IPS DF 6.9 (cell line): Measurements from ENCODE around the gene PTPRB.
A peak's percentile ranks its signal among the peaks of the same experiment; 100 is the strongest.

ENCODE experiments used
- DNase-seq: peaks from one replicate; pipeline ENCODE4 v3.0.0-alpha.2; 2013; ENCODE audit warnings: low read depth, low spot score
- H3K27ac ChIP-seq: one replicate; pipeline ENCODE4 v1.5.1; 2013; ENCODE audit warnings: low read length, control low read depth
- H3K27me3 ChIP-seq: 2 replicates; pipeline ENCODE4 v1.6.1; 2013; ENCODE audit warnings: mild to moderate bottlenecking, low read length; ENCODE audit not compliant: control insufficient read depth, insufficient read depth
- H3K36me3 ChIP-seq: 2 replicates; pipeline ENCODE4 v1.6.1; 2013; ENCODE audit warnings: low read length; ENCODE audit not compliant: control insufficient read depth, insufficient read depth
- H3K4me1 ChIP-seq: 2 replicates; pipeline ENCODE4 v1.6.1; 2013; ENCODE audit warnings: low read length; ENCODE audit not compliant: control insufficient read depth, insufficient read depth
- H3K4me3 ChIP-seq: 2 replicates; pipeline ENCODE4 v1.5.1; 2013; ENCODE audit warnings: mild to moderate bottlenecking, low read length
- H3K9me3 ChIP-seq: 2 replicates; pipeline ENCODE4 v1.6.1; 2013; ENCODE audit warnings: low read length, inconsistent platforms; ENCODE audit not compliant: control insufficient read depth, insufficient read depth
- WGBS: extraction: QIAGEN DNeasy Blood & Tissue Kit; methylation state at CpG from one replicate; pipeline ENCODE4 v1.1.7; 2013; ENCODE audit warnings: mixed read lengths, missing lambda C conversion rate; ENCODE audit not compliant: insufficient read length, insufficient coverage; 5-methylcytosine and 5-hydroxymethylcytosine counted together

The PTPRB gene

GRCh38 chr12:70604662-70605061 lies 32.6 kb downstream of the PTPRB start:
- DNase-seq = no peak
- no CpG with 5 or more reads among the region's 4 CpGs for WGBS
- Histone ChIP-seq H3K9me3 (no peaks in the 10 kb centered on the region), H3K27ac (no peak overlapping the region), H3K36me3 (no peaks in the 10 kb centered on the region), H3K4me1 (no peaks in the 10 kb centered on the region), H3K27me3 (peaks cover 3% of the 10 kb centered on the region), H3K4me3 (no peak overlapping the region)

GRCh38 chr12:70603044-70603443 lies 34.2 kb downstream of the PTPRB start:
- WGBS = no CpG with 5 or more reads among the region's 1 CpG
- H3K27me3 ChIP-seq = no peaks in the 10 kb centered on the region
- no peaks in the 10 kb centered on the region for H3K36me3 ChIP-seq
- no peaks in the 10 kb centered on the region for H3K4me1 ChIP-seq
- no peak overlapping the region for H3K4me3 ChIP-seq
- DNase-seq = no peak
- H3K27ac ChIP-seq = no peak overlapping the region
- no peaks in the 10 kb centered on the region for H3K9me3 ChIP-seq

GRCh38 chr12:70598467-70599193 lies 38.6 kb downstream of the PTPRB start:
- no peak overlapping the region for H3K27ac ChIP-seq
- no peaks in the 10 kb centered on the region for H3K27me3 ChIP-seq
- H3K4me3 ChIP-seq = no peak overlapping the region
- no peaks in the 10 kb centered on the region for H3K36me3 ChIP-seq
- WGBS = no CpG with 5 or more reads among the region's 4 CpGs
- H3K9me3 ChIP-seq = no peaks in the 10 kb centered on the region
- no peaks in the 10 kb centered on the region for H3K4me1 ChIP-seq
- DNase-seq = no peak

DNA sequence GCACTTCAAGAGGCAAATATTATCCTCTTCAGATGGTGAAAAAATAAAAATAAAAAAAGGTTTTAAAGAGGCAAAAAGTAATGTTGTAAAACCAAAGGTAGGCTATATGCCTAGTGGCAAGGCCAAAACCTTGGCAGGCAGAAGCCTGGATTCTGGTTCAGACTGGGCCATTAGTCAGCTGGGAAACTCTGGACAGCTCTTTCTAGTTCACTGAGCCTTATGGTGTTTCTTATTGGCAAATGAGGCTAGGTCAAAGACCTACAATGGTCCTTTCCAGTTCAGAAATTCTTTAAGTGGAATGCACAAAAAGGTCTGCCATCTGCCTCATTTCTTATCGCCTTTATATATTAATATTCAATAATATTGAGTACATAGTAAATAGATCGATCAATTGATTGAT lies 44.6 kb downstream of the PTPRB start:
- H3K27ac ChIP-seq = no peak overlapping the region
- H3K4me1 ChIP-seq = no peaks in the 10 kb centered on the region
- no peak overlapping the region for H3K4me3 ChIP-seq
- no CpG with 5 or more reads among the region's 2 CpGs for WGBS
- no peaks in the 10 kb centered on the region for H3K27me3 ChIP-seq
- H3K9me3 ChIP-seq = no peaks in the 10 kb centered on the region
- no peak for DNase-seq
- no peaks in the 10 kb centered on the region for H3K36me3 ChIP-seq

DNA sequence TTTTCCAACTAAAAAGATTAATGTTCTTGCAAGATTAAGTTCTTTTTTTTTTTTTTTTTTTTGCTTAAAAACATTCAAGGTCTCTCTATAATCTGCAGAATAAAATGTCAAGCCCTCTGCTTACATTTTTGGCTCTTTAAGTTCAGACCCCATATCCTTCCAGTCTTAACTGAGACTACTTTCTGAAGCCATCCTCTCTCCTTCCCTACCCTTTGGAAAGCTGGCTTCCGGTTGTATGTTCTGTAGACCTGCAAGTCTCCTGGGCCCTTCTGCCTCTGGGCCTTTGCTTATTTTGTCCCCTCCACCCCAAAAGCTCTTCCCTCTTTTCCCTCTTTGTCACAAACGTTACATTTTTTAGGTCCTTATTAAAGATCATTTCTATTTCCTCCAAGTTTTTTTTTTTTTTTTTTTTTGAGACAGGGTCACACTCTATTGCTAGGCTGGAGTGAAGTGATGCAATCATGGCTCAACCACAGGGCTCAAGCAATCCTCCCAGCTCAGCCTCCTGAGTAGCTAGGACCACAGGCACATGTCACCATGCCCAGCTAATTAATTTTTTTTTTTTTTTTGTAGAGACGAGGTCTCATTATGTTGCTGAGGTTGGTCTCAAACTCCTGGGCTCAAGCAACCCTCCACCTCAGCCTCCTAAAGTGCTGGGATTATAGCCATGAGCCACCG lies 46.5 kb downstream of the PTPRB start:
- Histone ChIP-seq H3K36me3 (no peaks in the 10 kb centered on the region), H3K9me3 (no peaks in the 10 kb centered on the region), H3K27ac (no peak overlapping the region), H3K4me3 (no peak overlapping the region), H3K27me3 (no peaks in the 10 kb centered on the region), H3K4me1 (no peaks in the 10 kb centered on the region)
- no CpG with 5 or more reads among the region's 4 CpGs for WGBS
- DNase-seq = no peak

DNA sequence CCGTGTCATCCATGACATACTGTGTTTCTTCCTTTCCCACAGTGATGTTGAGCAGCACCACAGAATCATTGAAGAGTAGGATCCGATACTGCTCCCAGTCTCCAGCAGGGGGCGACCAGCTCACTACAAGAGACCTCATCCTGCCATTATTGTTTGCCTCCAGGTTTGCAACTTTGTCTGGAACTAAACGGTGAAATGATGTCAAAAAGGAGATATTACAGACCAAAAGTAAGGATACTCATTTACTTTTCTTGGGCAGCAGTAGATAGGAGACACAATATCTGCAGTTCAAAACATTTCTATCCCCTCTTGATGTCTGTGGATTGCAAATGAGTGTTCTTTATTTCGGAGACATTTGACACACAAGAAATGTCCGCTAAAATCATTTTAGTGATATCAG lies 47.2 kb downstream of the PTPRB start:
- Histone ChIP-seq H3K4me1 (no peaks in the 10 kb centered on the region), H3K27ac (no peak overlapping the region), H3K4me3 (no peak overlapping the region), H3K36me3 (no peaks in the 10 kb centered on the region), H3K27me3 (no peaks in the 10 kb centered on the region), H3K9me3 (no peaks in the 10 kb centered on the region)
- no CpG with 5 or more reads among the region's 6 CpGs for WGBS
- DNase-seq = peak; percentile 77

DNA sequence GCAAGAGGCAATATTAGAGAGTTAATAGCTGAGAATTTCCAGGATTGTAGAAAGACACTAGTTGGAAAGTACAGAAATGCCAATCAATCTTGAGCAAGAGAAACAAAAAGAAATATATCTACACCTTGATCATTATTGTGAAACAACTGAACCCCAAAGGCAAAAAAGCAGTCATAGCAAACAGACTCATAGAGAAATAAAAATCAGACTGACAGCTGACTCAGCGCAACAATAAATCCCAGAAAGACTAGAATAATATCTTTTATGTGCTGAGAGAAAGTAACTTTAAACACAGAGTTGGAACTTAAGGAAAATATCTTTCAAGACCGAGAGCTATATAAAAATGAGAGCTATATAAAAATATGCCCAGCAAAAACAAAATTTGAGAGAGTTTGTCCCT lies 52.9 kb downstream of the PTPRB start:
- Histone ChIP-seq H3K27me3 (no peaks in the 10 kb centered on the region), H3K4me1 (no peaks in the 10 kb centered on the region)
- no CpG with 5 or more reads among the region's 2 CpGs for WGBS

GRCh38 chr12:70583251-70583650 lies 54.0 kb downstream of the PTPRB start:
- WGBS = no CpG with 5 or more reads among the region's 2 CpGs
- Histone ChIP-seq H3K27ac (no peak overlapping the region), H3K4me3 (no peak overlapping the region), H3K4me1 (no peaks in the 10 kb centered on the region), H3K27me3 (no peaks in the 10 kb centered on the region), H3K36me3 (no peaks in the 10 kb centered on the region), H3K9me3 (no peaks in the 10 kb centered on the region)
- DNase-seq = no peak

More for the DNA sequence above, 52.9 kb downstream of the PTPRB start:
- no peaks in the 10 kb centered on the region for H3K36me3 ChIP-seq
- DNase-seq = no peak
- no peak overlapping the region for H3K4me3 ChIP-seq
- H3K27ac ChIP-seq = no peak overlapping the region
- no peaks in the 10 kb centered on the region for H3K9me3 ChIP-seq

- H3K4me3 ChIP-seq = no peak overlapping the region
- no peak overlapping the region for H3K27ac ChIP-seq
- no peaks in the 10 kb centered on the region for H3K27me3 ChIP-seq
- no peaks in the 10 kb centered on the region for H3K4me1 ChIP-seq
- WGBS = no CpG with 5 or more reads among the region's 1 CpG
- H3K36me3 ChIP-seq = no peaks in the 10 kb centered on the region
- DNase-seq = no peak
- no peaks in the 10 kb centered on the region for H3K9me3 ChIP-seq
These were observed 56.0 kb downstream of the PTPRB start for GRCh38 chr12:70581208-70581607.

DNA sequence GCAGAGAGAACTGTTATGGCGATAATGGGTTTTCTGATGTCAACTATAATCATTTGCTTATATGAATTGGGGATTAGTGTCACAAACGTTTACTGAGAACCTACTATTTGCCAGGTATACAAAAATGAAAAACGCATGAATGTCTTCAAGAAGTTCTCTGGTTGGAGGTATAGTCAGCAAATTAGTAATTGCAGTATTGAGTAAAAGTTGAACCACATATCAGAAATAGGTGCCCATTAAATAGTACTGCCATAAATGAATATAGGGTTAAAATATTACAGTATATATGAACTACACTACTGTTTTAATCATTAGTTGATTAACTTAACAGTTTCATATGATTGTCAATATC lies 60.0 kb downstream of the PTPRB start:
- Histone ChIP-seq H3K4me3 (no peak overlapping the region), H3K27me3 (no peaks in the 10 kb centered on the region), H3K27ac (no peak overlapping the region), H3K9me3 (no peaks in the 10 kb centered on the region), H3K36me3 (no peaks in the 10 kb centered on the region), H3K4me1 (no peaks in the 10 kb centered on the region)
- no CpG with 5 or more reads among the region's 3 CpGs for WGBS
- no peak for DNase-seq
